ENCODE results near the gene IL37.
"Not testable (repeated sequence)": the region's sequence is repeated elsewhere in the genome, so short reads cannot be mapped to it uniquely, and the experiment has no call there.

IL37 gene

DNA sequence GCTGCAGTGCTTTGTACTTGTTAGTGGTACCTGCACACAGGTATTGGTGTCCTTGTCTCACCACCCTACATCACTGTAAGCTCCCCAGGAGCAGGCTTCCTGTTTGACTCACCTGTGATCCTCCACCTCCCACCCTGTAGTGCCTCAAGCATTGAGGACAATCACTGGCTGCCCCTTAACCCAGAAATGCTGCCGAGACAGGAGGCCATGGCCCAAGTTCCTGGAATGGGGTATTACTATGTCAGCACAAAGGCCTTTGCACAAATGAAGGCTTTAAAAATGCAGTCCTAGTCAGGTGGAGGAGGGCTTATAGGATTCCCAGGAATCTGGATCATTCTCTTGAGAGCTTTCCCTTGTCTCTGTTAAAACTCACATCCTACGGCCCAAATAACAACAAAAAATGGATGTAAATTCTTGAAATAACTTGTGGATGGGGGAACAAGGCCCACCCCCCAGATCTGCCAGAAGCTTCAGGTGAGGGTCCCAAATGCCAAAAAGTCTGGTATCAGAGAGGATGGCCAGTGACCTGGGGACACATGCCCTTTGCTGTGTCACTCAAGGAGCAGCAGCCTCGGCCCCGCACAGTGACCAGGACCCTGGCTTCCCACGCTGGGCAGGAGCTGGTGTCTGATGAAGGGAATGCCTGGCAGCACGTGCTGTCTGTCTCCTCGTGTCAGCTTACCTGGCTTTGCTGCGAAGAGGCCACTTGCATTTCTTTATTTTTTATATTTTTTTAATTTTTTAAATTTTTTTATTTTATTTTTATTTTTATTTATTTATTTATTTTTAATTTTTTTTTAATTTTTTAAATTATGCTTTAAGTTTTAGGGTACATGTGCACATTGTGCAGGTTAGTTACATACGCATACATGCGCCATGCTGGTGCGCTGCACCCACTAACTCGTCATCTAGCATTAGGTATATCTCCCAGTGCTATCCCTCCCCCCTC lies 3.7 kb upstream of the IL37 start:
- Histone ChIP-seq H3K27ac (no peak overlapping the region), H3K4me3 (ENCODE audit: low read depth, low read length) (no peak overlapping the region), H3K36me3 (replicated peaks) (no peaks in the 10 kb centered on the region), H3K27me3 (replicated peaks) (no peaks in the 10 kb centered on the region)
- in situ Hi-C loops (cut with HindIII; ENCODE audit: low pct_ligation_motif_present, low sequenced_read_pairs), result no loop called here
- DNase-seq, result no peak
- TF ChIP-seq, protein P1, sequence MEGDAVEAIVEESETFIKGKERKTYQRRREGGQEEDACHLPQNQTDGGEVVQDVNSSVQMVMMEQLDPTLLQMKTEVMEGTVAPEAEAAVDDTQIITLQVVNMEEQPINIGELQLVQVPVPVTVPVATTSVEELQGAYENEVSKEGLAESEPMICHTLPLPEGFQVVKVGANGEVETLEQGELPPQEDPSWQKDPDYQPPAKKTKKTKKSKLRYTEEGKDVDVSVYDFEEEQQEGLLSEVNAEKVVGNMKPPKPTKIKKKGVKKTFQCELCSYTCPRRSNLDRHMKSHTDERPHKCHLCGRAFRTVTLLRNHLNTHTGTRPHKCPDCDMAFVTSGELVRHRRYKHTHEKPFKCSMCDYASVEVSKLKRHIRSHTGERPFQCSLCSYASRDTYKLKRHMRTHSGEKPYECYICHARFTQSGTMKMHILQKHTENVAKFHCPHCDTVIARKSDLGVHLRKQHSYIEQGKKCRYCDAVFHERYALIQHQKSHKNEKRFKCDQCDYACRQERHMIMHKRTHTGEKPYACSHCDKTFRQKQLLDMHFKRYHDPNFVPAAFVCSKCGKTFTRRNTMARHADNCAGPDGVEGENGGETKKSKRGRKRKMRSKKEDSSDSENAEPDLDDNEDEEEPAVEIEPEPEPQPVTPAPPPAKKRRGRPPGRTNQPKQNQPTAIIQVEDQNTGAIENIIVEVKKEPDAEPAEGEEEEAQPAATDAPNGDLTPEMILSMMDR (IDR thresholded peaks at IDR 0.05; ENCODE audit: low read depth, low read length, missing control alignments), result no peak

DNA sequence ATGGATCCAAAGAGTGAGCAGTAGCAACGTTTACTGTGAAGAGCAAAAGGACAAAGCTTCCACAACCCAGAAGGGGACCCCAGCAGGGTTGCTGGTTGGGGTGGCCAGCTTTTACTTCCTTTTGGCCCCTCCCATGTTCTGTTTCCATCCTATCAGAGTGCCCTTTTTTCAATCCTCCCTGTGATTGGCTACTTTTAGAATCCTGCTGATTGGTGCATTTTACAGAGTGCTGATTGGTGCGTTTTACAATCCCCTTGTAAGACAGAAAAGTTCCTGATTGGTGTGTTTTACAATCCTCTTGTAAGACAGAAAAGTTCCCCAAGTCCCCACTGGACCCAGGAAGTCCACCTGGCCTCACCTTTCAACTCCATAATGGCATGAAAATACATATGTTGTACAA lies 2.4 kb upstream of the IL37 start:
- DNase-seq; H3K27ac ChIP-seq; in situ Hi-C loops (cut with HindIII; ENCODE audit: low pct_ligation_motif_present, low sequenced_read_pairs); H3K4me3 ChIP-seq (ENCODE audit: low read depth, low read length); H3K36me3 ChIP-seq (replicated peaks); H3K27me3 ChIP-seq (replicated peaks): not testable (repeated sequence)

DNA sequence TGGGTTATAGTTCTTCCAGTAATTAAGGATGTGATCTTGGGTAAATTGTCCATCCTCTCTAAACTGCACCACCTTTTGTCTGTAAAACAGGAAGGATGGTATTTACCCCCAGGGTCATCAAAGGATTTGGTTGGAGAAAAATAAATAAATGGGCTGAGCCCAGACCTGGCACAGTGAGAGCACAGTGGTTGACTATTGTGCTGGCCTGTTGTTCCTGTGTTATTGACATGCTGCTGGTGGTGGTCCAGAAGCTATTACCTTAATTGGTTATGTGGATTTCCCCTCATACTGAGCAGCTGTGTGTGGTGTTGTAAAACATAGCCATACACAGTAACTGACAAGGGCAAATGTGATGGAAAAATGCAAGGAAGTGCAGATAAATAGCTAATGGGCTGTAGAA lies 746 bp upstream of the IL37 start:
- no peak overlapping the region for H3K4me3 ChIP-seq (ENCODE audit: low read depth, low read length)
- in situ Hi-C loops (cut with HindIII; ENCODE audit: low pct_ligation_motif_present, low sequenced_read_pairs), result no loop called here
- H3K27ac ChIP-seq, result no peak overlapping the region
- no peaks in the 10 kb centered on the region for H3K36me3 ChIP-seq (replicated peaks)
- no peak for DNase-seq
- TF ChIP-seq, protein P1 (IDR thresholded peaks at IDR 0.05; ENCODE audit: low read depth, low read length, missing control alignments), result no peak
- H3K27me3 ChIP-seq (replicated peaks), result no peaks in the 10 kb centered on the region

DNA sequence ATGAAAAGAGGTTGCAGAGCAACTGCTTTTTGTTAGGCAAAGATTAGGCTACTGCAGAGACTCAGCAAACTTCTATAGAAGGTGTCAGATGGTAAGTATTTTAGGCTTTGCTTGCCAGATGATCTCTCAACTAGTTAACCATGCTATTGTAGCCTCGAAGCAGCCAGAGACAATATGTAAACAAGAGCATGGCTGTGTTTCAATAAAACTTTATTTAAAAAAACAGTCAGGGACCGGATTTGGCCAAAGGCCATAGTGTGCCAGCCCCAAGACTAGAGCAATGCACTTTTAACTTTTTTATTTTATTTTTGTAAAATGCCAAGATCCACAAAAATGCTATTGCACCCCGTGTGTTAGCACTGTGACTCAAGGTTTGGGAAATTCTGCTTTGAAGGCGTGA lies 1.4 kb downstream of the IL37 start:
- Histone ChIP-seq H3K27me3 (replicated peaks) (no peaks in the 10 kb centered on the region), H3K36me3 (replicated peaks) (no peaks in the 10 kb centered on the region), H3K4me3 (ENCODE audit: low read depth, low read length) (no peak overlapping the region), H3K27ac (no peak overlapping the region)
- in situ Hi-C loops (cut with HindIII; ENCODE audit: low pct_ligation_motif_present, low sequenced_read_pairs), result no loop called here
- TF ChIP-seq, protein P1 (IDR thresholded peaks at IDR 0.05; ENCODE audit: low read depth, low read length, missing control alignments), result no peak
- no peak for DNase-seq

DNA sequence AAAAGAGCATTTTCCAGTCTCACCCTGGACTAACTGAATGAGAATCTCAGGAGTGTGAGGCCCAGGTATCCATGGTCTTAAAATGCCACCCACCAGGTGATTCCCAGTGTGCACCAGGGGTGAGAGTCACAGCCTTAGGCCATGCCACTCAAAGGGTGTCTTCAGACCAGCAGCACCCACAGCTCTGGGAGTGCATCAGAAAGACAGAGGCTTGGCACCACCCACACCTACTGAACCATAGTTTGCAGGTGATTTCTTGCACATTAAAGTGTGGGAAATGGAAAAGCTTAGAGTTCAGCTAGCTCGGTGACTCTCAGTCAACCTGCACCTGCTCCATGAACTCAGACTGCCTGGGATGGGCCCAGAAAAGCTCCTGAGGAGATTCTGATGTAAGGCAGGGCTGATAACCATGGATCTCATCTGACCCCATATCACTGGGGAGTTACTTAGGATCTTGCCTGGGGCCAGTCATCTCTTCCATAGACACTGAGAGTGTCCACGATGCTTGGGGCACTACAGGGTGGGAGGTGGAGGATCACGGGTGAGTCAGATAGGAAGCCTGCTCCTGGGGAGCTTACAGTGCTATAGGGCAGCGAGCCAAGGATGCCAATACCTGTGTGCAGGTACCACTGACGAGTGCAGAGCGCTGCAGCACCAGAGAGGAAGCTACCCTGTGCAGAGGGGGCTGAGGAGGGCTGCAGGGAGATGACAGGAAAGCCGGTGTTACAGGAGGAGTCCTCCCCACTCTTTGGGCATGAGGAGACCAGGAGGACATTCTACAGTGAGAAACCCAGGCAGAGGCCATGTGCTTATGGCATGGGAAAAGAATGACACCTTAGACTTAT lies 4.6 kb downstream of the IL37 start:
- TF ChIP-seq, protein P1 (IDR thresholded peaks at IDR 0.05; ENCODE audit: low read depth, low read length, missing control alignments), result no peak
- DNase-seq, result no peak
- Histone ChIP-seq H3K27me3 (replicated peaks) (no peaks in the 10 kb centered on the region), H3K27ac (no peak overlapping the region), H3K4me3 (ENCODE audit: low read depth, low read length) (no peak overlapping the region), H3K36me3 (replicated peaks) (no peaks in the 10 kb centered on the region)
- in situ Hi-C loops (cut with HindIII; ENCODE audit: low pct_ligation_motif_present, low sequenced_read_pairs), result no loop called here

DNA sequence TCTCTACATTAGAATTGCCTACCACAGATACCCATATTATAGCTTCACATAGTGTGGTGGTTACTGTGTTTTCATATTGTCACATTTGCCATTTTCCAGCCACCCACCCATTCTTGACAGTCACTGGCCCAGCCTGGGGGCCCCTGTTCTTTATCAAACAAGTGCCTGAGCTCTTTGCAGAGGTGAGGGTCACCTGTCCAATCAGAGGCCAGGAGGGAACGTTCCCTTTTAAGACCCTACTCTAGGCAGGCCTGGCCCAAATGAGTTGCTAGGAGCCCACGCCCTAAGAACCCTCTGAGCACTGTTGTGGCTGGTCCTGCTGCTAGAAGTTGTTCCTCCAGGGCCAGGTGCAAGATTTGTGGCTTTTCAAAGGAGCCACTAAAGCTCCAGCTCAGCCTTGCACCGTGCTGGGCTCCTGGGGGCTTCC lies 5.2 kb downstream of the IL37 start:
- DNase-seq, result no peak
- H3K27ac ChIP-seq, result no peak overlapping the region
- no peaks in the 10 kb centered on the region for H3K27me3 ChIP-seq (replicated peaks)
- no peaks in the 10 kb centered on the region for H3K36me3 ChIP-seq (replicated peaks)
- TF ChIP-seq, protein P1 (IDR thresholded peaks at IDR 0.05; ENCODE audit: low read depth, low read length, missing control alignments), result no peak
- in situ Hi-C loops (cut with HindIII; ENCODE audit: low pct_ligation_motif_present, low sequenced_read_pairs), result no loop called here
- H3K4me3 ChIP-seq (ENCODE audit: low read depth, low read length), result no peak overlapping the region
